ENCODE measurements around the gene ZBTB46. TPM values are rescaled to one million over a fixed set of nuclear protein-coding genes. Genes with fewer than 3 reads are reported as not detected.

The ZBTB46 gene
- total RNA-seq, 1 experiment from 2014 or later: 18.9 TPM

DNA sequence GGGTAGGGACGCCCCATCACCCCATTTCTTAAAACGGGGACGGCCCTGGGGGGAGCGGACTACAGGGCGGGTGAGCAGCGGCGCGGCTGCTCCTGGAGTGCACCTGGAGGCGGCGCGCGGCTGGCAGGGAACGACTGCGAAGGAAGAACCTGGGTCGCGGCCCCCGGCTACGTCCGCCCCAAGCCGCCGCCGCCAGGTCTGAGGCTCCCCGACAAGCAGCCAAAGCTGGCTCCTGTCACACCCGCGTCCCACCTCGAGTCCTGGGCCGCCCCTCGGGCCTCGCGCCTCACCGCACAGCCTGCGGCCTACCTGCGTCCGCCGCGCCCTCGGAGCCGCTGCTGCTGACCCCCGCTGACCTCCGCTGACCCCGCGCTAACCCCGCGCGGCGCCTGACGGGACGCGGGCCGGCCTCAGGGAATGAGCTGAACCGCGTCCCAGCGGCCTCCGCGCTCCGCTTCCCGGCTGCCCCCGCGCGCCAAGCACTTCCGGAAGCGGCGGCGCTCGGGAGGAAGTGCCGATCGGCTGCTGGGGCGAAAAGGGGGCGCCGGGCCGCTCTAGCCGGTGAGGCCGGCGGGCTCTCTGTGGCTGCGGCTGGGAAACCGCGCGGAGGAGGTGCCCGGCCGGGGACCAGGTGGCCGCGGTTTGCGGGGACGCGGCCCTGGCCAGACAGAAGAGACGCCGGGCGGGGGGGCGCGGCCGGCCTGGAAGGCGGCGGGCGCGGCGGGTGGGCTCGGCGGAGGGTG lies 123.3 kb downstream of the ZBTB46 start, which contains the start of the genes ARFRP1 and ZGPAT (continued):
- TF ChIP-seq ELF4 (CRISPR knock-in tag; IDR thresholded peaks at IDR 0.05; ENCODE audit: low read depth): peak; percentile 92
- peak; percentile 99 for TF ChIP-seq NR2C2 (CRISPR knock-in tag; IDR thresholded peaks at IDR 0.05)
- TF ChIP-seq, protein P1, sequence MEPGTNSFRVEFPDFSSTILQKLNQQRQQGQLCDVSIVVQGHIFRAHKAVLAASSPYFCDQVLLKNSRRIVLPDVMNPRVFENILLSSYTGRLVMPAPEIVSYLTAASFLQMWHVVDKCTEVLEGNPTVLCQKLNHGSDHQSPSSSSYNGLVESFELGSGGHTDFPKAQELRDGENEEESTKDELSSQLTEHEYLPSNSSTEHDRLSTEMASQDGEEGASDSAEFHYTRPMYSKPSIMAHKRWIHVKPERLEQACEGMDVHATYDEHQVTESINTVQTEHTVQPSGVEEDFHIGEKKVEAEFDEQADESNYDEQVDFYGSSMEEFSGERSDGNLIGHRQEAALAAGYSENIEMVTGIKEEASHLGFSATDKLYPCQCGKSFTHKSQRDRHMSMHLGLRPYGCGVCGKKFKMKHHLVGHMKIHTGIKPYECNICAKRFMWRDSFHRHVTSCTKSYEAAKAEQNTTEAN (CRISPR knock-in tag; IDR thresholded peaks at IDR 0.05): 0 out of 2 replicates have a peak, but pooled peaks have one; percentile 60
- TF ChIP-seq E2F4 (CRISPR knock-in tag; IDR thresholded peaks at IDR 0.05; ENCODE audit: borderline replicate concordance, low read depth): no peak
- 0 out of 2 replicates have a peak, but pooled peaks have one; percentile 76 for TF ChIP-seq IRF1 (CRISPR knock-in tag; IDR thresholded peaks at IDR 0.05)
- TF ChIP-seq JUN (CRISPR knock-in tag; IDR thresholded peaks at IDR 0.05): 0 out of 2 replicates have a peak, but pooled peaks have one; percentile 34
- TF ChIP-seq CREB1 (CRISPR knock-in tag; IDR thresholded peaks at IDR 0.05): no peak

DNA sequence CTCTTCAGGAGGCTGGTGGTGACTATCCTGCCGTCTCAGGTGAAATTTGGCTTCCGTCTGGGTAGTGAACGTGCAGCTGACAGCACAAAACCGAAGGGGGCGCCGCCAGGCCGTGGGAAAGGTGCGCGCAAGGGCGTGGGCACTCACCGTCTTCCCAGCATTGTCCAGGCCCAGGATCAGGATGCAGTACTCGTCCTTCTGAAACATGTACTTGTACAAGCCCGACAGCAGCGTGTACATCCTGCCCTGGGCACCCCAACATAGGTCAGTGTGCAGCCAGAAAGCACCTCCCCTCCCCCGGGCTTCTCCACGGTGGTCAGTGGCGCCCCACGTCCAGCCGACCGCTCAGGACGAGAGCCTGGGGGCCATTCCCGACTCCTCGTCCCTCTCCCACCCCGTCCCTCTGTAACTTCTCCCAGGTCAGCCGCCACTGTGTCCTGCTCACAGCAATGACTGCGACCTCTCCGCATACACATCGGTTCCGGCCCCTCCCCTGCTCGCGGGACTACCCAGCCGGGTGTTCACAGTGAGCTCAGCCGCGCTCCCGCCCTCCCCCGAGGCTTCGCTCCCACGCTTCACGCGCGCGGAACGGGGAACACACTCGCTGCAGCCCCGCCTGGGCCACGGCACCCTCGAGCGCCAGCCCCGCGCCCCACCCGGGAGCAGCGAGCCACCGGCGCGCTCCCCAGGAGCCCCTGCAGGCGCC lies 124.1 kb downstream of the ZBTB46 start:
- DNase-seq (ENCODE audit: low spot score): peak; percentile 63
- Mint-ChIP-seq H3K27ac (no peak overlapping the region), H3K4me1 (peaks cover 10% of the 10 kb centered on the region), H3K9me3 (no peaks in the 10 kb centered on the region), H3K36me3 (peaks cover 44% of the 10 kb centered on the region), H3K4me3 (peak overlapping the region; percentile 80), H3K27me3 (ENCODE audit: low read depth) (no peaks in the 10 kb centered on the region)
- CTCF ChIA-PET: interaction anchor here (0.6 to 2.7 kb wide), 15 partner anchors 10 to 169 kb away, joined by 3 to 25 read pairs (median 5); partner anchors contain the start of genes LIME1, PTK6, SLC2A4RG and TNFRSF6B
- POLR2A ChIA-PET: interaction anchor here (0.6 to 1.6 kb wide), 5 partner anchors 11 to 266 kb away, joined by 3 to 7 read pairs (median 3); partner anchors contain the start of genes RTEL1 and TNFRSF6B
- peak; percentile 27 for ATAC-seq
- TF ChIP-seq HMGA2 (CRISPR knock-in tag; IDR thresholded peaks at IDR 0.05): no peak
- 0 out of 2 replicates have a peak, but pooled peaks have one; percentile 35 for TF ChIP-seq E2F4 (CRISPR knock-in tag; IDR thresholded peaks at IDR 0.05; ENCODE audit: borderline replicate concordance, low read depth)
- TF ChIP-seq CTCF (IDR thresholded peaks at IDR 0.05): peak; percentile 19; the same call in 1 of the 2 replicates
- 0 out of 2 replicates have a peak, but pooled peaks have one; percentile 51 for TF ChIP-seq ATF3 (CRISPR knock-in tag; conservative IDR thresholded peaks at IDR 0.05)
- TF ChIP-seq ETV6 (CRISPR knock-in tag; IDR thresholded peaks at IDR 0.05): no peak
- 0 out of 2 replicates have a peak, but pooled peaks have one; percentile 22 for TF ChIP-seq TCF7 (CRISPR knock-in tag; IDR thresholded peaks at IDR 0.05; ENCODE audit: low read depth)
- TF ChIP-seq GABPB1 (CRISPR knock-in tag; IDR thresholded peaks at IDR 0.05): peak; percentile 69; the same call in 1 of the 2 replicates
